22Rv1 (cell line): Measurements from ENCODE around the gene MARCKSL1.

Experiments used
- CTCF ChIP-seq: fragments of 450-650 bp; IDR thresholded peaks from 2 replicates; pipeline ENCODE4 v1.5.1; 2017; ENCODE audit warnings: mild to moderate bottlenecking
- ZFX ChIP-seq: fragments of 450-650 bp; IDR thresholded peaks from 2 replicates; pipeline ENCODE4 v1.6.1; 2017; ENCODE audit warnings: antibody characterized with exemption, borderline replicate concordance

GRCh38 chr1:32336591-32336932, 529 bp upstream of the MARCKSL1 start:
- no peak for TF ChIP-seq CTCF
- TF ChIP-seq ZFX = no peak
